Glutamatergic neuron (in vitro differentiated cells): ENCODE results near the gene CENPN. TPM values are rescaled to one million over a fixed set of nuclear protein-coding genes. Genes with fewer than 3 reads are reported as not detected.

ENCODE experiments used
- DNase-seq: peaks from one replicate; pipeline ENCODE4 v3.0.0; 2022
- H3K27ac Mint-ChIP-seq: one replicate; pipeline ENCODE4 v1.8.0; 2020; ENCODE audit warnings: mild to moderate bottlenecking, mixed read lengths, inconsistent platforms; ENCODE audit not compliant: unreplicated experiment
- H3K27me3 Mint-ChIP-seq: one replicate; pipeline ENCODE4 v1.8.0; 2020; ENCODE audit warnings: mild to moderate bottlenecking, moderate library complexity, mixed read lengths, inconsistent platforms; ENCODE audit not compliant: unreplicated experiment
- H3K36me3 Mint-ChIP-seq: one replicate; pipeline ENCODE4 v1.8.0; 2020; ENCODE audit warnings: mild to moderate bottlenecking, mixed read lengths, inconsistent platforms; ENCODE audit not compliant: unreplicated experiment
- H3K4me1 Mint-ChIP-seq: one replicate; pipeline ENCODE4 v1.8.0; 2020; ENCODE audit warnings: mild to moderate bottlenecking, low read depth, mixed read lengths, inconsistent platforms; ENCODE audit not compliant: unreplicated experiment
- H3K4me3 Mint-ChIP-seq: one replicate; pipeline ENCODE4 v1.8.0; 2020; ENCODE audit warnings: mild to moderate bottlenecking, mixed read lengths, inconsistent platforms; ENCODE audit not compliant: unreplicated experiment
- H3K9me3 Mint-ChIP-seq: one replicate; pipeline ENCODE4 v1.8.0; 2020; ENCODE audit warnings: mild to moderate bottlenecking, moderate library complexity, mixed read lengths, inconsistent platforms; ENCODE audit not compliant: unreplicated experiment
- total RNA-seq: library from RNA; stranded (reverse); fragmentation: NEBNext Ultra II Directional; extraction: Animal tissue kit (Norgen Biotek cat#: 25700); gene quantifications from one replicate; pipeline ENCODE4 v1.2.1, GENCODE V29; 2021; ENCODE audit not compliant: unreplicated experiment
- TF ChIP-seq, protein P1 (sequence below): fragments of 200-600 bp; sonication (generic); IDR thresholded peaks from one replicate; pipeline ENCODE4 v1.5.0; 2021; ENCODE audit not compliant: partially characterized antibody, unreplicated experiment

The CENPN gene
- total RNA-seq, 1 donor from 2014 or later: 9.2 TPM

GRCh38 chr16:80968386-80969113, 38.5 kb upstream of the CENPN start:
- Mint-ChIP-seq H3K9me3 (no peaks in the 10 kb centered on the region), H3K27me3 (no peaks in the 10 kb centered on the region), H3K36me3 (no peaks in the 10 kb centered on the region), H3K4me1 (peaks cover 16% of the 10 kb centered on the region), H3K27ac (no peak overlapping the region), H3K4me3 (no peak overlapping the region)
- no peak for DNase-seq
- TF ChIP-seq, protein P1, sequence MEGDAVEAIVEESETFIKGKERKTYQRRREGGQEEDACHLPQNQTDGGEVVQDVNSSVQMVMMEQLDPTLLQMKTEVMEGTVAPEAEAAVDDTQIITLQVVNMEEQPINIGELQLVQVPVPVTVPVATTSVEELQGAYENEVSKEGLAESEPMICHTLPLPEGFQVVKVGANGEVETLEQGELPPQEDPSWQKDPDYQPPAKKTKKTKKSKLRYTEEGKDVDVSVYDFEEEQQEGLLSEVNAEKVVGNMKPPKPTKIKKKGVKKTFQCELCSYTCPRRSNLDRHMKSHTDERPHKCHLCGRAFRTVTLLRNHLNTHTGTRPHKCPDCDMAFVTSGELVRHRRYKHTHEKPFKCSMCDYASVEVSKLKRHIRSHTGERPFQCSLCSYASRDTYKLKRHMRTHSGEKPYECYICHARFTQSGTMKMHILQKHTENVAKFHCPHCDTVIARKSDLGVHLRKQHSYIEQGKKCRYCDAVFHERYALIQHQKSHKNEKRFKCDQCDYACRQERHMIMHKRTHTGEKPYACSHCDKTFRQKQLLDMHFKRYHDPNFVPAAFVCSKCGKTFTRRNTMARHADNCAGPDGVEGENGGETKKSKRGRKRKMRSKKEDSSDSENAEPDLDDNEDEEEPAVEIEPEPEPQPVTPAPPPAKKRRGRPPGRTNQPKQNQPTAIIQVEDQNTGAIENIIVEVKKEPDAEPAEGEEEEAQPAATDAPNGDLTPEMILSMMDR: no peak

GRCh38 chr16:80969114-80969484, 37.9 kb upstream of the CENPN start:
- no peak overlapping the region for H3K27ac Mint-ChIP-seq

DNA sequence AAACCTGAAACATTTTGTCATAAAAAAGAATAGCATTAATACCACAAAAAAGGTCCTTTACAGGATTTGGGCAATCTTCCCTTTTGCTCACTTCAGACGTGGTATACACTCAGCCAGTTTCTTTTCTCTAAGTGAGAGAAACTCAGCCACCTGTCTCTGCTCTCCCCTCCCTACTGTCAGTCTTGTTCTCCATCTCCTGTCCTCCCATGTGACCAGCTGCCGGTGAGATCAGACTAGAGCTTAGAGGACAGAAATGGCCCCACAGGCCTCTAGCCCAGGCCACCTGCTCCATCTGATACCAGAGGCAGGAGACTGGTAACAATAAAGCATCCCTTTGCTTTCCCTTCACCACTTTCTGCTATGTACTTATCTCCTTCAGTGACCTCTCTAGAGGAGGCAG, 35.2 kb upstream of the CENPN start:
- Mint-ChIP-seq H3K27ac (peak overlapping the region; percentile 93), H3K27me3 (peaks cover 3% of the 10 kb centered on the region), H3K9me3 (peaks cover 3% of the 10 kb centered on the region), H3K4me1 (peaks cover 27% of the 10 kb centered on the region), H3K4me3 (peak overlapping the region; percentile 13), H3K36me3 (no peaks in the 10 kb centered on the region)
- DNase-seq: peak; percentile 75
- TF ChIP-seq, protein P1: no peak

More at GRCh38 chr16:80969114-80969484, 37.9 kb upstream of the CENPN start:
- H3K9me3 Mint-ChIP-seq: no peaks in the 10 kb centered on the region
- peaks cover 1% of the 10 kb centered on the region for H3K27me3 Mint-ChIP-seq
- peaks cover 19% of the 10 kb centered on the region for H3K4me1 Mint-ChIP-seq
- DNase-seq: no peak
- no peaks in the 10 kb centered on the region for H3K36me3 Mint-ChIP-seq
- TF ChIP-seq, protein P1: no peak
- H3K4me3 Mint-ChIP-seq: no peak overlapping the region

DNA sequence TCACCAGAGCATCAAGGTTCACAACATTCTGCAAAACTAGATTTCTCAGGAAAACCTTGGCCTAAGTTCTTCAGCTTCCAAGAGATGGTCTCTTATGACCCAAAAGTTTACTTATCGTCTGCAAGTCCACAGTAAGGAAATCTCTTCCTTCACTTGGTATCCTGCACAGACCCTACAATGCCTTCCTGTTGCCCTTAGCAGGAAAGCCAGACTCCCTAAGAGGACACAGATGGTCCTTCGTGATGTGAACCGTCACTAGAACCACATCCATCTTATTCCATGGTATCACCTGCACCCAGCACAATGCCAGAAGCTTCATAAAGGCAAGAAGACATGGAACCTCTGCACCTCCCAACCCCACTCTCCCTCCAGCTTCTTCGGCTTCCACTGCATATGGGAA, 34.4 kb upstream of the CENPN start:
- peak overlapping the region; percentile 93 for H3K27ac Mint-ChIP-seq
- no peaks in the 10 kb centered on the region for H3K36me3 Mint-ChIP-seq
- no peak for DNase-seq
- peaks cover 3% of the 10 kb centered on the region for H3K9me3 Mint-ChIP-seq
- peaks cover 27% of the 10 kb centered on the region for H3K4me1 Mint-ChIP-seq
- peak overlapping the region; percentile 45 for H3K4me3 Mint-ChIP-seq
- TF ChIP-seq, protein P1: no peak
- H3K27me3 Mint-ChIP-seq: peaks cover 3% of the 10 kb centered on the region

DNA sequence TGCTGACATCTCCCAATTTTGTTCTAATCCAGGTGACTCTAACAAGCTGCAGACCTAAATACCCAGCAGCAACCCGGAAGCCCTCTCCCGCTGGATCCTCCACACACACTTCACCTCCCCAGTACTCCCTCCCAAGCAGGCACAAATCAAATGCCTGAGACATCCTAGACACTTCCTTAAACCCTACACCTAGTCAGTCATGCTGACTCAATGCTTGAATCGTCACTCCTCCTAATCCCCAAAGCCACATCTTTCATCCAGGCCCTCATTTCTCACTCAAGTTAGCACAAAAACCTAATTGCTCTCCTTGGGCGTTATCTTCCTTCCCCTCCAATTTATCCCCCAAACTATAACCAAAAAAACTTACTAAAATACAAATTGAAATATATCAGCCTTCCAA, 33.0 kb upstream of the CENPN start:
- no peaks in the 10 kb centered on the region for H3K36me3 Mint-ChIP-seq
- H3K4me3 Mint-ChIP-seq: no peak overlapping the region
- peaks cover 3% of the 10 kb centered on the region for H3K27me3 Mint-ChIP-seq
- TF ChIP-seq, protein P1: no peak
- no peak for DNase-seq
- H3K4me1 Mint-ChIP-seq: peaks cover 27% of the 10 kb centered on the region
- H3K9me3 Mint-ChIP-seq: peaks cover 3% of the 10 kb centered on the region
- H3K27ac Mint-ChIP-seq: peak overlapping the region; percentile 6
